H1 (cell line): ENCODE data around the gene PPP2R3B. TPM values are rescaled to one million over a fixed set of nuclear protein-coding genes. Genes with fewer than 3 reads are reported as not detected.

ENCODE experiments used
- CTCF ChIA-PET: fragments of 300-600 bp; sonication (Branson Sonifier 250); formaldehyde crosslinking; loops from one replicate; lab custom pipeline; 2021; ENCODE audit not compliant: partially characterized antibody; lab: Charles Lee
- POLR2A ChIA-PET: fragments of 300-600 bp; sonication (Branson Sonifier 250); formaldehyde crosslinking; loops from one replicate; lab custom pipeline; 2021; ENCODE audit warnings: inconsistent platforms; ENCODE audit not compliant: partially characterized antibody; lab: Charles Lee
- DNase-seq, 2 experiments: peaks; one replicate each; pipeline versions ENCODE4 v3.0.0 to v3.0.0-alpha.2; 2010 to 2022; ENCODE audit warnings: low spot score in 2 of 2, low read depth in 1 of 2, mixed read lengths in 1 of 2
- FAIRE-seq: peaks from 2 replicates; lab custom pipeline; 2011; peaks lifted over from hg19 to GRCh38; lab: Jason Lieb, UNC
- H2AFZ ChIP-seq: 2 replicates; pipeline ENCODE4 v1.8.1; 2012; ENCODE audit warnings: low read length, inconsistent platforms
- H2AK5ac ChIP-seq: 2 replicates; pipeline ENCODE4 v1.6.1; 2013; ENCODE audit warnings: low read depth, low read length
- H2BK120ac ChIP-seq: replicated peaks from 2 replicates; pipeline ENCODE3; 2013; ENCODE audit warnings: low read depth, low read length, inconsistent platforms
- H2BK12ac ChIP-seq: 2 replicates; pipeline ENCODE4 v1.6.1; 2013; ENCODE audit warnings: low read depth, low read length
- H2BK15ac ChIP-seq: 2 replicates; pipeline ENCODE4 v1.6.1; 2013; ENCODE audit warnings: low read length
- H2BK20ac ChIP-seq: 2 replicates; pipeline ENCODE4 v1.6.1; 2013; ENCODE audit warnings: low read length
- H2BK5ac ChIP-seq: 2 replicates; pipeline ENCODE4 v1.6.1; 2013; ENCODE audit warnings: low read depth, low read length
- H3K14ac ChIP-seq: 2 replicates; pipeline ENCODE4 v1.6.1; 2013; ENCODE audit warnings: inconsistent platforms; ENCODE audit not compliant: insufficient read length
- H3K18ac ChIP-seq: 2 replicates; pipeline ENCODE4 v1.6.1; 2013; ENCODE audit warnings: low read length; ENCODE audit errors: extremely low read depth
- H3K23ac ChIP-seq: 2 replicates; pipeline ENCODE4 v1.6.1; 2013; ENCODE audit warnings: inconsistent platforms; ENCODE audit not compliant: insufficient read length
- H3K23me2 ChIP-seq: 2 replicates; pipeline ENCODE4 v1.6.1; 2013; ENCODE audit warnings: low read depth, low read length
- H3K27ac ChIP-seq: 2 replicates; pipeline ENCODE4 v1.6.1; 2011; ENCODE audit warnings: low read depth, low read length, inconsistent platforms
- H3K27me3 ChIP-seq, 4 experiments: replicated peaks in 1 of 4; 1 replicate in 1 of 4; 2 replicates in 3 of 4; pipeline versions ENCODE4 v1.6.1 to v1.8.1; 2011 to 2013; ENCODE audit warnings: low read length in 3 of 4, mild to moderate bottlenecking in 3 of 4, inconsistent platforms in 2 of 4, mixed read lengths in 2 of 4, moderate library complexity in 1 of 4; ENCODE audit not compliant: control insufficient read depth in 3 of 4, insufficient read depth in 3 of 4; ENCODE audit errors: extremely low read depth in 1 of 4
- H3K36me3 ChIP-seq, 4 experiments: 2 replicates each; pipeline versions ENCODE4 v1.6.1 to v1.8.1; 2011 to 2013; ENCODE audit warnings: mild to moderate bottlenecking in 4 of 4, low read length in 3 of 4, moderate library complexity in 2 of 4, control low read depth in 1 of 4, inconsistent platforms in 1 of 4; ENCODE audit not compliant: insufficient read depth in 4 of 4, control insufficient read depth in 2 of 4
- H3K4ac ChIP-seq: replicated peaks from 2 replicates; pipeline ENCODE3; 2013; ENCODE audit warnings: low read length, low read depth, mixed read lengths, inconsistent platforms; ENCODE audit not compliant: insufficient read length
- H3K4me1 ChIP-seq, 4 experiments: replicated peaks in 1 of 4; 1 replicate in 1 of 4; 2 replicates in 3 of 4; pipeline versions ENCODE4 v1.6.1 to v1.8.1; 2011 to 2013; ENCODE audit warnings: low read length in 3 of 4, inconsistent platforms in 2 of 4, mixed read lengths in 1 of 4; ENCODE audit not compliant: insufficient read depth in 4 of 4, control insufficient read depth in 3 of 4
- H3K4me2 ChIP-seq, 2 experiments: 2 replicates each; pipeline versions ENCODE4 v1.6.1 to v1.8.1; 2011 to 2013; ENCODE audit warnings: low read depth in 2 of 2, low read length in 2 of 2, control low read depth in 1 of 2, inconsistent platforms in 1 of 2, mild to moderate bottlenecking in 1 of 2; ENCODE audit not compliant: insufficient read depth in 1 of 2
- H3K4me3 ChIP-seq, 4 experiments: fragments of 200-600, 300-600 bp in 1 of 4; sonication (generic), shearing (Covaris generic), sonication (Bioruptor Twin) in 1 of 4; 2 replicates each; pipeline versions ENCODE4 v1.5.1 to v1.8.1; 2011 to 2016; ENCODE audit warnings: low read length in 4 of 4, low read depth in 3 of 4, control low read depth in 2 of 4, inconsistent platforms in 2 of 4, mild to moderate bottlenecking in 2 of 4, mixed read lengths in 1 of 4, moderate library complexity in 1 of 4; ENCODE audit not compliant: insufficient read depth in 2 of 4; ENCODE audit errors: extremely low read depth in 1 of 4
- H3K56ac ChIP-seq: replicated peaks from 2 replicates; pipeline ENCODE3; 2013; ENCODE audit warnings: low read depth, mild to moderate bottlenecking, mixed read lengths, low read length, inconsistent platforms; ENCODE audit not compliant: insufficient read length
- H3K79me1 ChIP-seq: 2 replicates; pipeline ENCODE4 v1.6.1; 2013; ENCODE audit warnings: low read depth, low read length, control low read depth
- H3K79me2 ChIP-seq, 2 experiments: 2 replicates each; pipeline versions ENCODE4 v1.6.1 to v1.8.1; 2012 to 2013; ENCODE audit warnings: low read length in 2 of 2, mild to moderate bottlenecking in 2 of 2, inconsistent platforms in 1 of 2; ENCODE audit not compliant: insufficient read depth in 2 of 2, control insufficient read depth in 1 of 2
- H3K9ac ChIP-seq, 4 experiments: replicated peaks in 1 of 4; 1 replicate in 1 of 4; 2 replicates in 3 of 4; pipeline versions ENCODE4 v1.6.1 to v1.8.1; 2011 to 2013; ENCODE audit warnings: low read depth in 3 of 4, low read length in 3 of 4, control low read depth in 2 of 4, mild to moderate bottlenecking in 2 of 4, moderate library complexity in 2 of 4, inconsistent platforms in 1 of 4; ENCODE audit errors: extremely low read depth in 1 of 4
- H3K9me3 ChIP-seq, 2 experiments: 2 replicates each; pipeline versions ENCODE4 v1.6.1 to v1.8.1; 2012 to 2013; ENCODE audit warnings: mild to moderate bottlenecking in 2 of 2, moderate library complexity in 2 of 2, control low read depth in 1 of 2, inconsistent platforms in 1 of 2, low read depth in 1 of 2, low read length in 1 of 2, mixed read lengths in 1 of 2; ENCODE audit not compliant: insufficient read depth in 2 of 2
- H4K20me1 ChIP-seq, 2 experiments: replicated peaks in 1 of 2; 2 replicates each; pipeline versions ENCODE3 to v1.8.1; 2011 to 2013; ENCODE audit warnings: inconsistent platforms in 2 of 2, low read length in 2 of 2, mild to moderate bottlenecking in 1 of 2; ENCODE audit not compliant: insufficient read depth in 2 of 2, control insufficient read depth in 1 of 2
- H4K5ac ChIP-seq: 2 replicates; pipeline ENCODE4 v1.6.1; 2013; ENCODE audit warnings: low read length, low read depth, mixed read lengths, inconsistent platforms; ENCODE audit not compliant: insufficient read length
- H4K8ac ChIP-seq: 2 replicates; pipeline ENCODE4 v1.8.0; 2013; ENCODE audit warnings: mild to moderate bottlenecking, moderate library complexity, low read length, inconsistent platforms; ENCODE audit not compliant: insufficient read depth; ENCODE audit errors: extremely low read depth
- H4K91ac ChIP-seq: replicated peaks from 2 replicates; pipeline ENCODE3; 2013; ENCODE audit warnings: low read length, mixed read lengths, inconsistent platforms; ENCODE audit not compliant: insufficient read length
- CBX8 ChIP-seq: fragments of 300-800, 300-1000 bp; sonication (generic); IDR thresholded peaks from 2 replicates; pipeline ENCODE4 v1.7.1; 2016; ENCODE audit warnings: low read depth, low read length, borderline replicate concordance
- JUN ChIP-seq: IDR thresholded peaks from 2 replicates; pipeline ENCODE4 v1.6.1; 2011; ENCODE audit warnings: low read depth, mild to moderate bottlenecking, improper control_type of control experiment, low read length
- TAF1 ChIP-seq: IDR thresholded peaks from 2 replicates; pipeline ENCODE4 v1.6.1; 2011; ENCODE audit warnings: mild to moderate bottlenecking, low read depth, low read length
- WGBS, 2 experiments: shearing (Covaris generic) in 1 of 2; methylation state at CpG; one replicate each; pipeline versions ENCODE4 v1.1.6 to v1.1.7; 2013 to 2015; ENCODE audit warnings: low lambda C conversion rate in 2 of 2, mixed read lengths in 2 of 2, inconsistent platforms in 1 of 2, low coverage in 1 of 2, missing lambda C conversion rate in 1 of 2; ENCODE audit not compliant: insufficient replicate concordance in 2 of 2, insufficient coverage in 1 of 2, insufficient read length in 1 of 2; ENCODE audit errors: extremely low coverage in 1 of 2, missing lambda C conversion rate in 1 of 2; 5-methylcytosine and 5-hydroxymethylcytosine counted together
- polyA plus RNA-seq, 7 experiments: library from polyadenylated mRNA; depleted of rRNA in 3 of 7; stranded (reverse) in 5 of 7; unstranded in 2 of 7; fragments of >200 nt in 5 of 7; fragments of 200-250 nt in 2 of 7; gene quantifications; 1 replicate in 5 of 7; 2 replicates in 1 of 7; 4 replicates in 1 of 7; pipeline versions ENCODE4 v1.2.1 to v1.2.3, GENCODE V29; 2011 to 2013; ENCODE audit warnings: missing spikeins in 2 of 7, mixed read lengths in 2 of 7
- total RNA-seq: library from RNA; stranded (reverse); fragmentation: NEBNext Ultra II Directional; extraction: Animal tissue kit (Norgen Biotek cat#: 25700); gene quantifications from 2 replicates; pipeline ENCODE4 v1.2.1, GENCODE V29; 2021

Gene PPP2R3B
- total and polyA plus RNA-seq, 2 of the 8 experiments (the other 6 are each of a cell fraction or from before 2014, with no cell fraction given): 47.6 to 86.7 TPM

DNA sequence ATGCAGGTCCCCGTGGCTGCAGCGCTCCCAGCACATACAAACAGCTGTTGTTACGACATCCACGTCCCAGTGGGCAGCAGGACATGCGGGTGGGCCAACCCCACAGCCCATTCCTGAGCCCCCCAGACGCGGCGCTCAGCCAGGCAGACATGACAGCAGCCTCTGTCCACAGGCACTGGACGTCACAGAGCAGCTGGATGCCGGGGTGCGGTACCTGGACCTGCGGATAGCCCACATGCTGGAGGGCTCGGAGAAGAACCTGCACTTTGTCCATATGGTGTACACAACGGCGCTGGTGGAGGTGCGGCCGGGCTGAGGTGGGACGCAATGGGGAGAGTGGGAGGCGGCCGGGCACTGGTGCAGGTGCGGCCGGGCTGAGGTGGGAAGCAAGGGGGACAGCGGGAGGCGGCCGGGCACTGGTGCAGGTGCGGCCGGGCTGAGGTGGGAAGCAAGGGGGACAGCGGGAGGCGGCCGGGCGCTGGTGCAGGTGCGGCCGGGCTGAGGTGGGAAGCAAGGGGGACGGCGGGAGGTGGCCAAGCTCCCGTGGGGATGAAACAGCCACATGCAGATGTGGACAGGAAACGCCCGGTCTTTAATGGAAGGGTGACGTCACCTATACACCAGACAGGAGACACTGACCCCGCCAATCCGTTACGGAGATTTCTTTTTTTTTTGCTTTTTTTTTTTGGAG, 96.1 kb downstream of the PPP2R3B start:
- H3K4me2 ChIP-seq: no peak overlapping the region
- CTCF ChIA-PET: no interaction called here
- no peak overlapping the region for H3K4me3 ChIP-seq
- H4K8ac ChIP-seq: no peak overlapping the region; the same call in 1 of the 2 replicates
- H4K20me1 ChIP-seq: peaks cover 17 to 18% of the 10 kb centered on the region in 2 experiments
- H3K79me2 ChIP-seq: peaks cover 2 to 29% of the 10 kb centered on the region in 2 experiments
- H4K5ac ChIP-seq: no peak overlapping the region
- no peak overlapping the region for H2AK5ac ChIP-seq
- no peak overlapping the region for H3K9ac ChIP-seq
- no peak overlapping the region for H3K23ac ChIP-seq
- POLR2A ChIA-PET: no interaction called here
- WGBS, 2 experiments: 94% methylated on average over 26 of the region's 42 CpGs; no CpG with 5 or more reads in 1 of the 2 experiments
- H2BK120ac ChIP-seq: no peak overlapping the region
- H4K91ac ChIP-seq: no peak overlapping the region
- no peak overlapping the region for H3K4ac ChIP-seq
- H2BK20ac ChIP-seq: no peak overlapping the region
- no peak overlapping the region for H2BK12ac ChIP-seq
- H3K27ac ChIP-seq: no peak overlapping the region
- no peak for DNase-seq
- no peaks in the 10 kb centered on the region for H3K9me3 ChIP-seq
- FAIRE-seq: no peak
- TF ChIP-seq TAF1 (no peak), JUN (no peak), CBX8 (no peak)
- no peak overlapping the region for H3K18ac ChIP-seq
- no peak overlapping the region for H2AFZ ChIP-seq
- H3K56ac ChIP-seq: no peak overlapping the region
- peaks cover 45 to 94% (median 74%) of the 10 kb centered on the region in 4 experiments for H3K36me3 ChIP-seq
- no peak overlapping the region for H2BK15ac ChIP-seq
- H3K79me1 ChIP-seq: peaks cover 3% of the 10 kb centered on the region
- H3K4me1 ChIP-seq: no peaks in the 10 kb centered on the region
- no peaks in the 10 kb centered on the region for H3K27me3 ChIP-seq
- H3K23me2 ChIP-seq: no peaks in the 10 kb centered on the region
- no peak overlapping the region for H3K14ac ChIP-seq
- no peak overlapping the region for H2BK5ac ChIP-seq
